Activated CD8-positive, alpha-beta T cell treated with anti-CD3 and anti-CD28 coated beads, Interleukin-2, amount 10 ng/mL, durations not matched to agents 7 days and 5 days (primary cell): Measurements from ENCODE around the gene CCDC82. TPM values are rescaled to one million over a fixed set of nuclear protein-coding genes. Genes with fewer than 3 reads are reported as not detected.

Source experiments
- ATAC-seq: fragments of 150-1000 bp; cut with Tn5 transposase; one replicate; pipeline ENCODE4 v1.10.0; 2021; ENCODE audit warnings: moderate library complexity
- CTCF ChIA-PET: fragments of 350-600 bp; sonication (Branson Sonifier 250); formaldehyde crosslinking; loops from one replicate; lab custom pipeline; 2021; ENCODE audit warnings: antibody characterized with exemption; lab: Charles Lee
- POLR2A ChIA-PET: fragments of 350-600 bp; sonication (Branson Sonifier 250); formaldehyde crosslinking; loops from one replicate; lab custom pipeline; 2021; ENCODE audit warnings: antibody characterized with exemption; lab: Charles Lee
- DNase-seq: peaks from one replicate; pipeline ENCODE4 v3.0.0-alpha.2; 2020
- H3K27ac Mint-ChIP-seq: one replicate; pipeline ENCODE4 v1.8.0; 2021; ENCODE audit warnings: mild to moderate bottlenecking, mixed read lengths
- H3K27me3 Mint-ChIP-seq: one replicate; pipeline ENCODE4 v1.8.0; 2021; ENCODE audit warnings: low read depth, mixed read lengths
- H3K36me3 Mint-ChIP-seq: one replicate; pipeline ENCODE4 v1.8.0; 2021; ENCODE audit warnings: low read depth, mixed read lengths
- H3K4me1 Mint-ChIP-seq: one replicate; pipeline ENCODE4 v1.8.0; 2021; ENCODE audit warnings: low read depth, mixed read lengths
- H3K4me3 Mint-ChIP-seq: one replicate; pipeline ENCODE4 v1.8.0; 2021; ENCODE audit warnings: mild to moderate bottlenecking, mixed read lengths
- H3K9me3 Mint-ChIP-seq: one replicate; pipeline ENCODE4 v1.8.0; 2022; ENCODE audit warnings: mixed read lengths; ENCODE audit not compliant: insufficient read depth
- total RNA-seq, 2 experiments: library from RNA; stranded (reverse); gene quantifications; one replicate each; pipeline ENCODE4 v1.2.3, GENCODE V29; 2021

The CCDC82 gene
- total RNA-seq, 2 experiments from 2014 or later = 35.7 to 37.5 TPM

DNA sequence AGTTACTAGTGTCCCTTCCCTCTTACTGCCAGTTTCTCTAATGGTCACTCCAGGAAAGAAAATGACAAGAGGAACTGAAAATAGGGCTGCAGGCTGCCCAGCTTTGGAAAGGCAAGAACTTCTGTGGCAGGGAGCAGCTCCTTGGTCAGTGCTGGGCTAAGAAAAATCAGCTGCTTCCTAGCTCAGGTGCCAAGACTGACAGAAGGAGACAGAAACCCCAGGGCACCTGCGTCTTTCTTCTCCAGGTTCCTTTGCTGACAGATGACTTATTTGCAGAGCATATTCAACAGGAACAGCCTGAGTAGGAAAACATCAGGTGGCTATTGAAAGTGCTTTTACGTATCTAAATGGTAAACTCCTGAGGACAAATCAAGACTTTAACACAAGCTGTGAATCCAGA lies 72.1 kb downstream of the CCDC82 start:
- ATAC-seq (no peak), DNase-seq (no peak)
- Mint-ChIP-seq H3K27me3 (no peaks in the 10 kb centered on the region), H3K27ac (peak overlapping the region; percentile 58), H3K36me3 (peaks cover 60% of the 10 kb centered on the region), H3K4me1 (peaks cover 60% of the 10 kb centered on the region), H3K9me3 (no peaks in the 10 kb centered on the region), H3K4me3 (no peak overlapping the region)
- ChIA-PET POLR2A (interaction anchor here (1.2 kb wide), 1 partner anchor 24 kb away, joined by 5 read pairs; no protein-coding TSS in a partner anchor), CTCF (interaction anchor here (0.7 to 11.2 kb wide), 3 partner anchors 9 to 38 kb away, joined by 3 to 69 read pairs (median 4); partner anchors contain the start of gene MAML2)

DNA sequence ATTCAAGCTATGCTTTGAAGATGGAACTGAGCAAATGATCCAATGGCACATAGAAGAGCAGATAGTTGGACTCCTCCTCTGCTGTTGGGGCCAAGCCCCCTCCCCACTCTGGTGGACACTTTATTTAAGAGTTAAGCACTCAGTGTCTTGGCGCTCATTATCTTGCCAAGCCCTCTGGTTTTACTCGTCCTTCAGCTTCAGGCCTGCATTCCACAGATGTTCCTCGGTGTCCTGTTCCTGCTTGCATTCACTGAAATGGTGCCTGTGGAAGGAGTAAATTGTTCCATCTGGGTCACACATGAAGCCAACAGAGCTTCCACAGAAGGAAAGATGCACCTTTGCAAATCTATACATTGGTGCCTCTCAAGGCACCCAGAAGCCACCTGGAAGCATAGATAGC lies 72.8 kb downstream of the CCDC82 start:
- no peak for ATAC-seq
- peaks cover 61% of the 10 kb centered on the region for H3K4me1 Mint-ChIP-seq
- DNase-seq = no peak
- no peaks in the 10 kb centered on the region for H3K9me3 Mint-ChIP-seq
- POLR2A ChIA-PET = interaction anchor here (1.2 kb wide), 1 partner anchor 24 kb away, joined by 5 read pairs; no protein-coding TSS in a partner anchor
- no peak overlapping the region for H3K4me3 Mint-ChIP-seq
- H3K27ac Mint-ChIP-seq = no peak overlapping the region
- H3K36me3 Mint-ChIP-seq = peaks cover 59% of the 10 kb centered on the region
- CTCF ChIA-PET = interaction anchor here (0.7 to 11.2 kb wide), 2 partner anchors 8 to 25 kb away, joined by 4 to 69 read pairs; partner anchors contain the start of gene MAML2
- no peaks in the 10 kb centered on the region for H3K27me3 Mint-ChIP-seq

DNA sequence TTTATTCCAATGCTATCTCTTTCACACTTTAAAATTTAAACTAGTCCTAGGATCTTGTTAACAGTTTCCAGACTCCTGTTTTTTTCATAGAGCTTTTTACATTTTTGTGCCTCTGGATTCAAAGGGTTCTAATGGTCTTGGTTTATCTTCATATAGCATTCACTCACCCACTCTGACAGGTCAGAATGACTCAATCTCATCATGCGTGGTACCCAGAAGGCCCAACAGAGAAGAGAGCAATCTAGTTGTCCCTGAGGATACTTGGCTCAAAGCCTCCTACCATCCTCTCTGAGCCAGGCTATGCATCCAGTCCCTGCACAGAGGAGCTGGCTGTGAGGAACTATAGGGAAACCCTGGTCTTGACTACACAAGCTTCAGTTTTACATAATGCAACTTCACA lies 74.2 kb downstream of the CCDC82 start:
- POLR2A ChIA-PET = interaction anchor here (0.9 to 1.0 kb wide), 2 partner anchors 17 to 24 kb away, joined by 5 read pairs; no protein-coding TSS in a partner anchor
- no peak overlapping the region for H3K27ac Mint-ChIP-seq
- no peak overlapping the region for H3K4me3 Mint-ChIP-seq
- H3K4me1 Mint-ChIP-seq = peaks cover 60% of the 10 kb centered on the region
- ATAC-seq (no peak), DNase-seq (no peak)
- no peaks in the 10 kb centered on the region for H3K27me3 Mint-ChIP-seq
- peaks cover 60% of the 10 kb centered on the region for H3K36me3 Mint-ChIP-seq
- CTCF ChIA-PET = interaction anchor here (11.0 kb wide), 1 partner anchor 24 kb away, joined by 171 read pairs; the partner anchor contains the start of gene MAML2
- no peaks in the 10 kb centered on the region for H3K9me3 Mint-ChIP-seq

DNA sequence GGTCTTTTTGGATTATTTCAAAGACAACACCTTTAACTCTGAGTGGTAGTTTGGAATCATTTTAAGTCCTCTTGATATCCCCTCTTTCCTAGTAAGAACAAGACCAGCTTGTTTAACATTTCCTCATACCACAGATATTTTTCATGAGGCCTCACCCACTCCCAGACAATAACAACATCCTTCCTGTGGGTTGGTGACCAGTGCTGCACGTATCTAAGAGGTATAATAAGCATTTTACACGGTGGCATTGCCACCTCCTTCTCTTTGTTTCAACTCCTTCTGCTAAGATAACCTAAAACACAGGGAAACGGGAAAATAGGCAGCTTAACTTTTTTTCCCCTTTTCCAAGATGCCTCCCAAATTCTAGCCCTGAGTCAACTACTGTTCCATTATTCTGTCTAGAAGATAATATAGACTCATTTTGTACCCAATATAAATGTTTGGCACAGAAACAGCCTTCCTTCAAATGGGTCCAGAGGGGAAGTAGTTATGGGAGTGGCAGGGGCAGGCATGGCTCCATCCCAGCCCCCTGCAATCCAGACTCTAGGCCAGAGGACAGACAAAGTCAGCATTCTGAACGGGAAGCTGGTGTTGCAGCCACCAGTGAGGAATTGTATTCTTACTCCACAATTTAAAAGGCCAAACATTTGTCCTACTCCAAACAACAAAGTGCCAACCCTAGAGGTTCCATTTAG lies 75.2 kb downstream of the CCDC82 start:
- H3K4me1 Mint-ChIP-seq = peaks cover 58% of the 10 kb centered on the region
- peak overlapping the region; percentile 26 for H3K4me3 Mint-ChIP-seq
- ChIA-PET CTCF (interaction anchor here (1.0 to 11.0 kb wide), 3 partner anchors 14 to 76 kb away, joined by 3 to 171 read pairs (median 3); partner anchors contain the start of gene MAML2), POLR2A (interaction anchor here (0.7 to 0.9 kb wide), 2 partner anchors 25 to 156 kb away, joined by 3 to 5 read pairs; no protein-coding TSS in a partner anchor)
- no peak for ATAC-seq
- peaks cover 53% of the 10 kb centered on the region for H3K36me3 Mint-ChIP-seq
- H3K27ac Mint-ChIP-seq = peak overlapping the region; percentile 66
- peak; percentile 32 for DNase-seq
- H3K27me3 Mint-ChIP-seq = no peaks in the 10 kb centered on the region
- no peaks in the 10 kb centered on the region for H3K9me3 Mint-ChIP-seq

DNA sequence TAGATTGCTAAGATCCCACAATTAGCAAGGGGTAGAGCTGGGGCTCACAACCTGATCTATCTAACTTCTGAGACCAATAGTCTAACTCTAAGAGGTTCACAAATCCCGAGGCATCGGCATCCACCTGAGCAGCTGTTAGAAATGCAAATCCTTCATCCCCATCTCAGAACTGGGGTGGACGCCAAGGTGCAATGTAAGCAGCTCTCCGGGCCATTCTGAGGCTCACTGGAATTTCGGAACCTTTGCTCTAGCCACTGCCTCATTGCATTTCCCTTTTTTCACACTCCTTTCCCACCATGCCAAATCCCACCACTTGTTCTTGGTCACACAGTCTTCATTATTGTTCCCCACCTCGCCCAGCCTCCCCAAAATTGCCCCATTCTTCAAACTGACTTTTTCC lies 76.5 kb downstream of the CCDC82 start:
- H3K27me3 Mint-ChIP-seq = no peaks in the 10 kb centered on the region
- H3K36me3 Mint-ChIP-seq = peaks cover 47% of the 10 kb centered on the region
- ChIA-PET POLR2A (no interaction called here), CTCF (interaction anchor here (1.0 to 11.0 kb wide), 2 partner anchors 26 to 74 kb away, joined by 3 to 171 read pairs; partner anchors contain the start of gene MAML2)
- no peak overlapping the region for H3K4me3 Mint-ChIP-seq
- H3K4me1 Mint-ChIP-seq = peaks cover 55% of the 10 kb centered on the region
- DNase-seq (no peak), ATAC-seq (no peak)
- H3K27ac Mint-ChIP-seq = peak overlapping the region; percentile 45
- H3K9me3 Mint-ChIP-seq = no peaks in the 10 kb centered on the region

DNA sequence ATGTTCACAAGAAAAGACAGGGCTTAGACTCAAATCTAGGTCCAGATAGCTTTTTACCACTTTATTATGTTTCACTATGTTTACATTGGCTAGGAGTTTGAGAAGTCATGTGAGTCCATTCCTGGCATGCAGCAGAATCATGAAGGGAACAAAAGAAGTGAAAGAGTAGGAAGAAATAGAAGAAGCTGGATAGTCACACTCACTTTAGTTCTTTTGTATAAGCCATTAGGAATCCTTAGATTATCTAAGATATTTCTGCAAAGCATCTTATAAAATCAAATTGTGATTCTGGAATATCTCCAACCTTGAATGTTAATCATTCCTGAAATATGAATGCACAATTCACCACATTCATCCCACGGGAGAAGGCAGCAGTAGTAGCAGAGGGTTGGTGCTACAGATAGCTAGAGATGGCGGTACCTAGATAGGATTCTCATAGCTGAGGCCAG lies 78.6 kb downstream of the CCDC82 start:
- no peak for ATAC-seq
- Mint-ChIP-seq H3K9me3 (no peaks in the 10 kb centered on the region), H3K27me3 (no peaks in the 10 kb centered on the region), H3K36me3 (peaks cover 37% of the 10 kb centered on the region), H3K27ac (no peak overlapping the region), H3K4me3 (no peak overlapping the region), H3K4me1 (peaks cover 62% of the 10 kb centered on the region)
- CTCF ChIA-PET = interaction anchor here (0.6 to 11.0 kb wide), 4 partner anchors 13 to 218 kb away, joined by 3 to 171 read pairs (median 4); partner anchors contain the start of gene MAML2
- POLR2A ChIA-PET = interaction anchor here (1.4 kb wide), 2 partner anchors 24 to 30 kb away, joined by 3 read pairs; no protein-coding TSS in a partner anchor
- no peak for DNase-seq

DNA sequence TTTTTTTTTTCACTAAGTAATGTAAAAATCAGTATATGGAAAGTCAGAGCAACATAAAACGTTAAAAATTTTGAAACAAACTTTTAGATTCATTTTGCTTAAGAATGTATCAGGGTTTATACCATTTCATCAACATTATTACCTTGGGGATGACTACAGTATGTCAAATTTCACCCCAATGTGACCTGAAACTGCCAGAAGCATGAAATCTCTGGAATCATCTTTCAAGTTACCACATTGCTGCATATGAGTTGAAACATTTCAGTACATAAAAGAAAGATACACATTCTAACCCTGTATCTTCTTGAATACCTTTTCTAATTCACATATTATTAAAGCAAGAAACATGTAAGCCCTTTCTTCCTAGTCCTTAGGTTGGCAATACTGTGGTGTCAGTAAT lies 79.5 kb downstream of the CCDC82 start:
- Mint-ChIP-seq H3K27me3 (no peaks in the 10 kb centered on the region), H3K27ac (no peak overlapping the region), H3K9me3 (no peaks in the 10 kb centered on the region), H3K36me3 (peaks cover 31% of the 10 kb centered on the region), H3K4me3 (no peak overlapping the region), H3K4me1 (peaks cover 55% of the 10 kb centered on the region)
- DNase-seq (no peak), ATAC-seq (no peak)
- ChIA-PET POLR2A (interaction anchor here (1.4 kb wide), 1 partner anchor 31 kb away, joined by 3 read pairs; no protein-coding TSS in a partner anchor), CTCF (interaction anchor here (1.0 to 11.0 kb wide), 5 partner anchors 12 to 255 kb away, joined by 3 to 171 read pairs (median 4); partner anchors contain the start of gene MAML2)

DNA sequence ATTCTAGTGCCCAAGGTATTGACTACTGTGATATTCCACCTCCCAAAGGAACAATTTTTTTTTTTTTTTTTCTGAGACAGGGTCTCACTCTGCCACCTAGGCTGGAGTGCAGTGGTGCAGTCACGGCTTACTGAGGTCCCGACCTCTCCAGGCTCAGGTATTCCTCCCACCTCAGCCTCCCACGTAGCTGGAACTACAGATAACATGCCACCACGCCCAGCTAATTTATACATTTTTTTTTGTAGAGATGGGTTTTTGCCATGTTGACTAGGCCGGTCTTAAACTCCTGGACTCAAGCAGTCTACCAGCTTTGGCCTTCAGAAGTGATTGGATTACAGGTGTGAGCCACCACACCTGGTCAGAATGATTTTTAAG lies 80.1 kb downstream of the CCDC82 start:
- H3K27ac Mint-ChIP-seq = no peak overlapping the region
- DNase-seq (no peak), ATAC-seq (no peak)
- peaks cover 27% of the 10 kb centered on the region for H3K36me3 Mint-ChIP-seq
- no peaks in the 10 kb centered on the region for H3K9me3 Mint-ChIP-seq
- CTCF ChIA-PET = interaction anchor here (1.0 to 11.0 kb wide), 5 partner anchors 30 to 254 kb away, joined by 3 to 171 read pairs (median 4); partner anchors contain the start of gene MAML2
- no peaks in the 10 kb centered on the region for H3K27me3 Mint-ChIP-seq
- no peak overlapping the region for H3K4me3 Mint-ChIP-seq
- POLR2A ChIA-PET = no interaction called here
- H3K4me1 Mint-ChIP-seq = peaks cover 50% of the 10 kb centered on the region

DNA sequence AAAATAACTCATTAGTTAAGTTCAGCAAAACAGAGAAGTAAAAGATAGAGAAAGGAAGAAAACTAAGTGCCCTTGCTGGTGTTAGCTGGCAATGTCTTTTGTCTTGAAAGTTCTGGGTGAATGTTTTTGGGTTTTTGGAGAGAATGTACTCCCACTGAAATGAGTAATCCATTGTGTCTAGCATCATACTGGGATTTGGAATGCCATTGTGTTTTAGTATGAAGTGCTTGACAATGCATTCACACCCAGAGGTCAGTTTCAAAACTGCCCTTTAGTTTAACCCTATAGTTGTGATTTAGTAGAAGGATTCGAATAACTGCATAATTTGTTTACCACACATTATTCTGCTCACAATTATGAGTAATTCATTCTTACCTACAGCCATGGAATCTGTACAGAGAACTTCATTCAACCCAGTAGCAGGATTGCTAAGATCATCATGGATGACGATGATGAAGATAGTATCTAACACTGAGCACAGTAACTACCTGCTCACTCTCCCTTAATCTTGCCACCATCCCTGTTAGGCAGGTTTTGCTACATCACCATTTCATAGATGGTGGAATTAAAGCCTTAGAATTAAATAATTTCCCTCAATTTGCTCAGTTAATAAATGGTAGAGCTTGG lies 80.6 kb downstream of the CCDC82 start:
- no peak for ATAC-seq

DNA sequence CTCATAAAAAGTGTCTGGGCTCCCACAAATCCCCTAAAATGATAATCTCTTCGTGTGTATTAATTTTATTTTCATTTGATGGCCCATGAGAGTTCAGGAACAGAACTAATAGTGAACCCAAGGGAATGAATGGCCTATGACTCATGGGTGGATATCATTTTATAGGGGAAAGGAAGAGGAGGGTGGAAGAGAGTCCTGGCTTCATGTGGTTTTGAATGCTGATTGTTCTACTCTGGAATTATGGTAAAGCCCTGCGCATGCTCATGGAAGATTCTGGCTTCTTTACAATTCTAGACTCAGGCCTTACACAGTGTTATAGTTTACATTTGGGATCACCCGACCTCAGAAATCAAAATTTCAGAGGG lies 82.0 kb downstream of the CCDC82 start:
- ChIA-PET CTCF (interaction anchor here (1.0 to 11.0 kb wide), 4 partner anchors 10 to 40 kb away, joined by 3 to 171 read pairs (median 6); partner anchors contain the start of gene MAML2), POLR2A (interaction anchor here (0.6 to 1.2 kb wide), 2 partner anchors 152 to 1815 kb away, joined by 3 to 4 read pairs; no protein-coding TSS in a partner anchor)
- Mint-ChIP-seq H3K27ac (peak overlapping the region; percentile 69), H3K9me3 (no peaks in the 10 kb centered on the region), H3K27me3 (no peaks in the 10 kb centered on the region), H3K4me3 (peak overlapping the region; percentile 49), H3K4me1 (peaks cover 44% of the 10 kb centered on the region), H3K36me3 (peaks cover 20% of the 10 kb centered on the region)
- no peak for ATAC-seq
- no peak for DNase-seq

More for the DNA sequence above, 80.6 kb downstream of the CCDC82 start:
- H3K4me3 Mint-ChIP-seq = no peak overlapping the region
- CTCF ChIA-PET = interaction anchor here (1.0 to 11.0 kb wide), 6 partner anchors 8 to 254 kb away, joined by 3 to 171 read pairs (median 4); partner anchors contain the start of gene MAML2
- peaks cover 23% of the 10 kb centered on the region for H3K36me3 Mint-ChIP-seq
- no peaks in the 10 kb centered on the region for H3K9me3 Mint-ChIP-seq
- no peak overlapping the region for H3K27ac Mint-ChIP-seq
- peaks cover 48% of the 10 kb centered on the region for H3K4me1 Mint-ChIP-seq
- no peaks in the 10 kb centered on the region for H3K27me3 Mint-ChIP-seq
- no peak for DNase-seq
- POLR2A ChIA-PET = no interaction called here
